CD4-positive, alpha-beta T cell treated with Interleukin-17A for 4 hours (primary cell): Measurements from ENCODE around the gene DYRK3.
A peak's percentile ranks its signal among the peaks of the same experiment; 100 is the strongest.
"Not testable (repeated sequence)": the region's sequence is repeated elsewhere in the genome, so short reads cannot be mapped to it uniquely, and the experiment has no call there.

Experiments
- DNase-seq: peaks from one replicate; pipeline ENCODE4 v3.0.0-alpha.2; 2020; ENCODE audit warnings: mixed read lengths

DYRK3 gene

DNA sequence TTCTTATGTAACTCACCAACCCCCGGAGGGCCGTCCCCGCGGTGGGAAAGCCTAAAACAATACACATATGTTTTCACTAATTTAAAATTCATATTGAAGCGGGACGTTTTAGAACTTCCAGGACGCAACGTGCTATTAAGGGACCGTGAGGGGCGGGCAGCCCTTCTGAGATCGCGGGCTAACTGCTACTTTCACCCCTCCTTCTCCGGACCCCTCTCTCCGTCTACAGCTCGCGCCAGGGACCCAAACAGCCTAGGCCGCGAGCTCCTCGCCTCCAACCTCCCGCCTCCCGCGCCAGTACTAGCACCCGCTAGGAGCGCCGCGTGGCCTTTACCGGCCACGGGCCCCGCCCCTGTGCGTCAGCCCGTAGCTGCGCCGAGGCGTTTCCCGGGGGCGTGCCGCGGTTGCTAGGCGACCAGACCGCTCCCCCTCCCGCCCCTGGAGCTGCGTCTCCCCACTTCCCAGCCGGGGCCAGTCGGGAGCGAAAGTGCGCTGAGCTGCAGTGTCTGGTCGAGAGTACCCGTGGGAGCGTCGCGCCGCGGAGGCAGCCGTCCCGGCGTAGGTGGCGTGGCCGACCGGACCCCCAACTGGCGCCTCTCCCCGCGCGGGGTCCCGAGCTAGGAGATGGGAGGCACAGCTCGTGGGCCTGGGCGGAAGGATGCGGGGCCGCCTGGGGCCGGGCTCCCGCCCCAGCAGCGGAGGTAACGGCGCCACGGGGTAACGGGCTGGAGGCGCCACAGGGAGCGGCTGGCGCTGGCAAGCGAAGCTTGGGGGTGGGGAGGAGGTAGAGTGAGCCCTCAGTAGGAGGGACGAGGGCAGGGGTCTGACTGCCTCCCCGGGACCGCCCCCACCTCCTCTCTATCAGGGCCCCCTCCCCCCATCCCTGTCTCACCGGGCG, at the start of gene DYRK3:
DYRK3 (plus strand) TSS at position 457 of the 898 bp plus-strand sequence; CDS start at position 625, 168 bp downstream.
- DNase-seq, result peak; percentile 93

DNA sequence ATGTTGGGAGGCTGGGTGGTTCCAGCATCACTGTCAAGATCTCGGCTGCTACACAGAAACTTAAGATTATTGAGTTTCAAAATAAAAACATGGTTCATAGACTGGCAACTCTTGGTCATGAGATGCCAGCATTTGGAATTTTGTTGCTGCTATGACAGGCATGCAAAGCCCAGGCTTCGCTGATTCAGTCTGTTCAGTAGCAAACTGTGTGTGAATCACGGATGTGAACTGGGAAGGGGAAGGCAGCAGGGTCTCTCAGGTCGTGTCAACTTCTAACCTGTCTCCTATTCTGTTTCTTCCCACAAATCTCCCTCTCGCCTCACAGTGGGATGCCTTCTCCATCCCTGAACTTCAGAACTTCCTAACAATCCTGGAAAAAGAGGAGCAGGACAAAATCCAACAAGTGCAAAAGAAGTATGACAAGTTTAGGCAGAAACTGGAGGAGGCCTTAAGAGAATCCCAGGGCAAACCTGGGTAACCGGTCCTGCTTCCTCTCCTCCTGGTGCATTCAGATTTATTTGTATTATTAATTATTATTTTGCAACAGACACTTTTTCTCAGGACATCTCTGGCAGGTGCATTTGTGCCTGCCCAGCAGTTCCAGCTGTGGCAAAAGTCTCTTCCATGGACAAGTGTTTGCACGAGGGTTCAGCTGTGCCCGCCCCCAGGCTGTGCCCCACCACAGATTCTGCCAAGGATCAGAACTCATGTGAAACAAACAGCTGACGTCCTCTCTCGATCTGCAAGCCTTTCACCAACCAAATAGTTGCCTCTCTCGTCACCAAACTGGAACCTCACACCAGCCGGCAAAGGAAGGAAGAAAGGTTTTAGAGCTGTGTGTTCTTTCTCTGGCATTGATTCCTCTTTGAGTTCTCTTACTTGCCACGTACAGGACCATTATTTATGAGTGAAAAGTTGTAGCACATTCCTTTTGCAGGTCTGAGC, 48.6 kb upstream of the DYRK3 start:
- DNase-seq, result no peak

DNA sequence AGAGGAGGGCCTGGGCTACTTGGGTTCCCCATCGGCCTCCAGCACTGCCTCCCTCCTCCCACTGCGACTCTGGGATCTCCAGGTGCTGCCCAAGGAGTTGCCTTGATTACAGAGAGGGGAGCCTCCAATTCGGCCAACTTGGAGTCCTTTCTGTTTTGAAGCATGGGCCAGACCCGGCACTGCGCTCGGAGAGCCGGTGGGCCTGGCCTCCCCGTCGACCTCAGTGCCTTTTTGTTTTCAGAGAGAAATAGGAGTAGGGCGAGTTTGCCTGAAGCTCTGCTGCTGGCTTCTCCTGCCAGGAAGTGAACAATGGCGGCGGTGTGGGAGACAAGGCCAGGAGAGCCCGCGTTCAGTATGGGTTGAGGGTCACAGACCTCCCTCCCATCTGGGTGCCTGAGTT, 47.4 kb upstream of the DYRK3 start:
- DNase-seq, result no peak

DNA sequence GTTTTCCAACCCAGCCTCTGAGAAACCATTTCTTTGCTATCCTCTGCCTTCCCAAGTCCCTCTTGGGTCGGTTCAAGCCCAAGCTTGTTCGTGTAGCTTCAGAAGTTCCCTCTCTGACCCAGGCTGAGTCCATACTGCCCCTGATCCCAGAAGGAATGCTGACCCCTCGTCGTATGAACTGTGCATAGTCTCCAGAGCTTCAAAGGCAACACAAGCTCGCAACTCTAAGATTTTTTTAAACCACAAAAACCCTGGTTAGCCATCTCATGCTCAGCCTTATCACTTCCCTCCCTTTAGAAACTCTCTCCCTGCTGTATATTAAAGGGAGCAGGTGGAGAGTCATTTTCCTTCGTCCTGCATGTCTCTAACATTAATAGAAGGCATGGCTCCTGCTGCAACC, 46.8 kb upstream of the DYRK3 start:
- DNase-seq, result no peak

DNA sequence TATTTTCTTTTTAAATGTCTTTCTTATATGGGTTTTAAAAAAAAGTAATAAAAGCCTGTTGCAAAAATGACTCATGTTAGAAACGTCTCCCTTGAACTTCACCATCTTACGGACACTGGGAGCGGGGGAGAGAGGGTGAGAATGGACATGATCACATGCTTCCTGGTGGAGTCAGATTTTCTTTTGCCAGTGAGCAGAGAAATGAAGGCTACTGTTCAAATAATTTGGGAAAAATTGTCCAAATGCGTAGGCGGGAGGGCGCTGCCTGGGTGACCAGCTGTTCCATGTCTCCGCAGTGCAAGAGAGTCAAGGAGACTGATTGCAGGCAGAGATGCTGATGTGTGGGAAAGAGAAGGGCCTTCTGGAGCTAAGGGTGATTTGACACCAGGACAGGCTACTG, 46.1 kb upstream of the DYRK3 start:
- no peak for DNase-seq

DNA sequence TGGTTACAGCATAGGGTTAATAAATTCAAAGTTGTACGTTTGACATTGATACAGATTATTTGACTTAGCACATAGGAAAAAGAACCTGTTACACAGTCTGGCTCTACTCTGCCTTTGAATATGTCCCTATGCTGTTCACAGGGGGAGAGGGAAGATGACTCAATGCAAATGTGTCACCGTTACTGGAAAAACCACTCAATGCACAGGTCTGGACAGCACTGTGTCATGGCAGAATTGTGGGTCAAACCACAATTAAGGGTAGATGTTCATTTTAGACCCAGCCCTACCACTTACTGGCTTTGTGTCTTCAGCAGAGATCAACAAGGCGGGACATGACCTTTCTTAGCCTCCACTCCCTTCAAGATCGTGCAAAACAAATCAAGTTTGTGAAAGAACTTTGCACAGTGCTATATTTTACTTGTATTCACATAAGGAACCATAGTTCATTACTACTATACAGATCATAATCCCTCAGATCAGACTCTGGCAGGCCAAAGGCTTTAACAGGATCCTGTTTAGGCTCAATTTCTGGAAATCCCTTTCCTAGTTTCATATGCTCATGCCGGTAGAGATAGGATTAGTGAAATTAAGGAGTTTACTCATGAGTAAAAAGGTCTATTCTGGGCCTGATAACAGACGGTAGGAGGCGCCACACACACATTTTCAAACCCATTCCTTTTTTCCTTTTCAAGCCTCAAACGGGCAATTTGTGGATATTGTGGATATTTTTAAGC, 45.1 kb upstream of the DYRK3 start:
- DNase-seq, result peak; percentile 65

DNA sequence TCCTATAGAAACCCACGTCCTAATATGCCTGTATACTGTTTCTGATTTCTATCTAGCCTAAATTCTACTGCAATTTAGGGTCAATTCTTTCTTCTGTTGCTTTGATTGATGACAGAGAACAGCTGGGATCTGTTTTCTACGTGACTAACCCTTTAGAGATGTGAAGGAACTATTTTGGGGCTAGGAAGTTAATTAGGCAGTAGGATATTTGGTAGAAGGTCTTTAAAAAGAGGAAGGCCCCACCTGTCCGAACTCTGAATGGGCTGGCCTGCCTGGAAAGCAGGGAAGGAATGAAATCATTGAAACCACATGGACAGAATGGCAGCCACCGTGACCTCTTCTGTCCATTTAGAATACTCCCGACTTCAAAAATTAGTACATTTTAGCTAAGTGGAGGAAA, 44.1 kb upstream of the DYRK3 start:
- no peak for DNase-seq

DNA sequence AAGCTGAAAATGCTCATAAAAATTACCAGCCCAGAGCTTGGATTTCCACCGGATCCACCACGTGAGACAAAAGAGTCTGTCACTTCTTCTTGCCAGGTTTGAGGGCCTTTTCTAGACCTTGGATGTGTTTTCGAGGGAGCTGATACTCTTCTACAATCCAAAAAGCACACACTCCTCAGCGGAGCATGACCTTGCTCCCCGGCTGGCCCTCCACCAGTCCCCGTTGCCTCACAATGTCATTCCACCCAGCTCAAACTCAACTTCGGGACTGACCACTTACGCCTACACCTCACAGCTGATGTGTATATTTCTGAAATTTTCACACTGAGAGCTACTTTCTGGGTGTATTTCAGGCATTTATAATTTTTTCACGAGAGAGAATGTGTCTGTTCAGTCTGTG, 43.6 kb upstream of the DYRK3 start:
- DNase-seq, result no peak

DNA sequence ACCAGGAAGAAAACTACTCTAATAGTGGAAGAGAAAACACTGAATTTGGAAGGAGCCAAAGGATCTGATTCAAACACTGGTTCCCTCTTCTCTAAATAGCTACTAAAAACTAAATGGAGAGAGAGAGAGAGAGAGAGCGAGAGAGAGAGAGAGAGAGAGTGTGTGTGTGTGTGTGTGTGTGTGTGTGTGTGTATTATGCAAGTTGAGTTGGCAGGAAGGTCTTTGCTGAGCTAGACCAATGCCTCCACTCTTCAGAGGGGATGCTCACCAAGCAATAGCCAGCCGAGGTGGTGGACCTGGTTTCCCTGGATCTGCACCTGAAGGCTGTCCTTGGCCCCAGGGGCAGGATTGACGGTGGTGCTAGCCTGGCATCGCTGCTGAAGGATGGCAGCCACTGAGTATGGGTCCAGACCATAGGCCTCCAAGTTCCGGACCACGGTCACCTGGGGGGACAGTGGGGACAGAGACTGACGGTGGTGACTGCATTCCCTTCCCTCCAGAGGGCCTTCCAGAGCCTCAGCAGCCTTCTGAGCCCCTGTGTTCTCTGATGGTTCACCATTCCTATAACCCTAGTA, 41.9 kb upstream of the DYRK3 start:
- DNase-seq, result no peak

DNA sequence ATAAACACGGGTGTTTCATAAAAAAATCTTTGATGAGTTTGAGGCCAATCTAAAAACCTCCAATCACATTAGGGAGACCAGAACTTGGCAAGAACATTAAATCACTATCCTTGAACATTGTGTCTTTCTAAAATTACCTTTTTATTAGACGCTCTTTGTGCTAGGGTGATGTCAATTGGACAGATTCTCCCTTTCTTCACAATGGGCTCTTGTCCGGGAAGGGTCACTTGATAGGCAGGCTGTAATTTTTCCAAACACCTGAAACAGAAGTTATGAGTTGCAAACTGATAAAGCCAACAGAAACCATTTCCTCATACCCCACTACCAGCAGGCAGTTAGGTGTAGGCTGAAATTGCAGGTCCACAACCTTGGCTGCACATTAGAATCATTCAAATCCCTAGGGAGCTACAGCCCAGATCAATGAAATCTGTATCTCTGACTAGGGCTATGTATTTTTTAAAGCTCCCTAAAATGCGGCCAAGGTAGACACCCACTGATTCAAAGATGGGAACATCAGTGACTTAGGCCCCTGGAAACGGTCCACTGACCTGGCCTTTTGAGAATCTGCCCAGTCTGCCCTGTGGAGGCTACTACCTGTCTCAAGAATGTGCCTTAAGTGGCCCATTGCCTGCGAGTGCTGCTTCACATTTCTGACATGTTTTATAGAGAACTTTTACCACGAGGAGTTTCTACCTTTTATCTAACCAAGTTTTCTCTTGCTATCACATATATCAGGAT, 39.6 kb upstream of the DYRK3 start:
- DNase-seq, result no peak

DNA sequence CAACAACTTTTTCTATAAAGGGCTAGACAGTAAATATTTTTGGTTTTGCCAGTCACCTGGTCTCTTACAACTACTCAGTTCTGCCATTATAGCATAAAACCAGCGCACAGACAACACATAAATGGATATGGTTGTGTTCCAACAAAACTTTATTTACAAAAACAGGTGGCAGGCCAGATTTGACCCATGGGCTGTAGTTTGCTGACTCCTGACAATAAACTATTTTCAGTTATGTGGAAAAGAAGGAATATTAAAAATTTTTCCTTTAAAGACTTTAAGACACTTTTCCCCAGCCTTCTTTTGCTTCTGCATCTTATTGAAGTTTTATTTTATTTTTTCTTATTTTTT, 39.0 kb upstream of the DYRK3 start:
- DNase-seq, result no peak

DNA sequence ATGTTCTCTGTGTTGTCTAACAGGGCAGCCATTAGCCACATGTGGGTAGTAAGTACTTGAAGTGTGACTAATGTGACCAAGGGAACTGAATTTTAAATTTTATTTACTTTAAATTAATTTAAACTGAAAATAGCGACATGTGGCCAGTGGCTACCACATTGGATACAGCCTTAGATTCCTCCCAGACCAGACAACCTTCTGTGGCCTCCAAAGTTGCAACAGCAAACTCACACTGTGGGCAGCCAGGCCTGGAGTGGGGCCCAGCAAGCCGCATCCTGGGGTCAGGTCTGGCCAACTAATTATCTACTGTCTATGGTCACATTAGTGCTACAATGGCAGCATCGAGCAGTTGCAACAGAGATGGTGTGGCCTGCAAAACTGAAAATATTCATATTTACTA, 34.8 kb upstream of the DYRK3 start:
- DNase-seq, result no peak

DNA sequence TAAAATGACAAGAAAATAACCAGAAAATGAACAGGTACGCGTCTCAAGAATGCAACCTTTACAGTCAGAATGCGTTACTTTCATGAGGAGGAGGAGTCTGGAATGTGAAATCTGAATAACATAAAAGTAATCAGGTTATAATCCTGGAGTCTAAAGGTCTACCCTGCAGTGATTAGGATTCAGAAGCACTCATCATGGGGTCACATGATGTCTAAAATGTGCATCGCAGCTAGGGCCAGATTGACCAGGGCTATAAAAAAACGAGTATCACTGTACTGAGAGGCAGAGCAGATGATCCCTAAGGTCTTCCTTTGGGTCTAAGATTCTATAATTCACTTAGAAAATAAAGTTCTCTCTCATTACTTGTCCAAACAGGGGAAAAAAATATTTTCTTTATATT, 30.5 kb upstream of the DYRK3 start:
- DNase-seq, result no peak

DNA sequence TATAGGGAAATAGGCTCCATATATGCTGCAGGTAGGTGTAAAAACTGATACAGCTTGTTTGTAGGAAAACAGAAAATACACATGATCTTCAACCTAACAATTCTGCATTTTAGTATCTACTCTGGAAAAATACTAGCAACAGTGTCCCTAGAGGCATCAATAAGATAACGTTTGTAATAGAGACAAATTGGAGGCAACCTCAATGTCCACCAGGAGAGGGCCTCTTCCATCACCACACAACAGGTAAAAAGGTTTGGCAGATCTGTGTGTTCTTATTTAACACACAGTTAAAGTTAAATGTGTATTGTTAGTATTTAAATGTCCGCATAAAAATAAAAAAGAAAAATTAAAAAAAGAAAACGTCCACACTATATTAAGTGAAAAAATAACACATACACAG, 28.5 kb upstream of the DYRK3 start:
- DNase-seq, result no peak

DNA sequence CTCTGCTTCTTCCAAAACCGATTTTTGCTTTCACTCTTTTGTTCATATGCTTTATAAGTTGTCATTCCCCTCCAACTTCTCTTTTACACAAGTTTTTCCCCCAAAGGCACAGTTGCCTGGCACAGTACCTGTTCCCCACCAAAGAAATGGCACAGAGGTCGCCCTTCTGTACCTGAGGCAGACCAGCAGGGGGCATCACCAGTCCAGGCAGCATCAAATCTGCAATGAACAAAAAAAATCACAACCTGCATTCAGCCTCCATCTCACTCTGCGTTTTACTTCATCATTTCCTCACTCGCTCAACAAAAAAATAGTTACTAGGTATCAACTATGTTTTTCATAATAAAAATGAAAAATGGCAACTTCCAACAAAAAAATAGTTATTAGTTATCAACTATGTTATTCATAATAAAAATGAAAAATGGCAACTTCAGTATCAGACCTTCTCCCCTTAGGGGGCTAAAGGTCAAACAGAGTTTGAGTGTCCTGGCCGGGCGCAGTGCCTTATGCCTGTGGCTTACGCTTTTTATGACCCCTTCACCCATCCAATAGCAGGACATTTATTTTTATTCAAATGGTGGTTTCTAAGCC, 27.1 kb upstream of the DYRK3 start:
- DNase-seq, result peak; percentile 70

DNA sequence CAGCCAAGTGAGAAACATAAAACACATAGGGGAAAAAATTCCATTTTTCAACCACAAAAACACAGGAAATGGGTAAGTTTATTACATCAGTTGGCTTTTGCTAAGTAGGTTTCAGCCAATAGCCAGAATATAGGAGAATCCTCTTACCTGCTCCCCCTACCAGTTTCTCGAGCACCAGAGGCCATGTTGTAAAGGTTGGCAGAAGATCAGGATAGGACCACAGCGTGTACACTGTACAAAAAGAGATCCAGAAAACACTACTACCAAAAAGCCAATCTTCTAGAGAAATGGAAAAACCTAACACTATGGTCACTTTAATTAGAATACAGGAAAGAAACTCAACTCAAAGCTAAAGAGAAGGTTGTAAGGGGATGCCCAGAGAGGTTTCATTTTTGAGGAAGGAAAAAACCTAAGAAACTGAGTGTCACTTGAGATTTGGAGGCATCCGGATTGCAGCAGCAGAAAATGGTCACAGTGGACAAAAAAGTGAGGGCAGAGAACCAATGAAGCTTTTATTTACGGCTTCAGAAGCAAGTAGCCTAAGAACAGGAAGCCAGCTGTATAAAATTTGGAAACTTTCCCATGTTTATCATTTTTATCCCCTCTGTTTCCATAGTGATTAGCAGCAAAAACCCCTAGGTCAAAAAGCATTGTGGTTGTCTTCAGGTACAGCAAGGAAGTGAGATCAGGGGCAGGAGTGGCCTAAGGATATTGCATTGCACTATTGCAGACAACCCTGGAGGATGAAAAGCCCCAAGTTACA, 25.9 kb upstream of the DYRK3 start:
- DNase-seq, result no peak

DNA sequence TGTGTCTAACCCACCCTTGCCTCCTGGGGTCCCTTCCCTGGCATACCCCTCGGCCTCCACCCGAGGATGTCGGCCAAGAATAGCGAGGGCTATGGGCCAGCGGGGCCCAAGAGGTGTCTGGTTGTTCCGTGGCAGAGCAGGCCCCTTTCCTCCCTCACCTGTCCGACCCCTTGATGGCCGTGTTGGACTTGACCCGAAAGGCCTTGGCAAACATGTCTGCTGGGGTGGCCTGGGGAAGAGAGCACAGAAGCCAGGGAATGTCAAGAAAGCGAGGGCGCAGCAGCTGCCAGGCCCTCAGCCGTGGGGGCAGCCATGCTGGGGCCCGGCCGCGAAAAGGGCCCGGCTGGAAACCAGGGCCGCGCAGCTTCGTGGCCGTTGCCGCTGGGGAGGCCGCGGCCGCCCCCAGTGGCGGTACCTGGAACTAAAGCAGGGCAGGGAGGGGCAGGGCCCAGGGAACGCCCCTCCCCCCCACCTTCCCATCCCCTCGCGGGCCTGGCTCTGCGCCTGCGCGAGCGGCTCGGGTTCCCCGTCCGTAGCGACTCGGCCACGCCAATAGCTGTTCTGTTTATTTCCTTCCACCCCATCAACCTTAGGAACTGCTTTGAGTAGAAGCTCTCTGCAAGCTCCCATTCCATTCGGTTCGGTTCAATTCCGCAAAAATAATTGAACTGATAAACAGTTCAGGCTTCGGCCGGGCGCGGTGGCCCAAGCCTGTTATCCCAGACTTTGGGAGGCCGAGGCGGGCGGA, 23.0 kb upstream of the DYRK3 start, which contains the start of gene EIF2D:
EIF2D (minus strand) TSS at position 337 of the 748 bp plus-strand sequence; CDS start at position 214, 123 bp downstream.
- peak; percentile 95 for DNase-seq

DNA sequence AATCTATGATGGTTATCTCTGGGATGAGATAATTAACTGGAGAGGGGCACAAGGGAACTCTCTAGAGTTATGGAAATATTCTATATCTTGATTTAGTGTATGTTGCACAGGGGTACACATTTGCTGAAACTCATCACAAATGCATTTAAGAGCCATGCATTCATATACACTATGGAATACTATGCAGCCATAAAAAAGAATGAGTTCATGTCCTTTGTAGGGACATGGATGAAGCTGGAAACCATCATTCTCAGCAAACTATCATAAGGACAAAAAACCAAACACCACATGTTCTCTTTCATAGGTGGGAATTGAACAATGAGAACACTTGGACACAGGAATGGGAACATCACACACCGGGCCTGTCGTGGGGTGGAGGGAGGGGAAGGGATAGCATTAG, 8.9 kb upstream of the DYRK3 start:
- DNase-seq, result not testable (repeated sequence)

DNA sequence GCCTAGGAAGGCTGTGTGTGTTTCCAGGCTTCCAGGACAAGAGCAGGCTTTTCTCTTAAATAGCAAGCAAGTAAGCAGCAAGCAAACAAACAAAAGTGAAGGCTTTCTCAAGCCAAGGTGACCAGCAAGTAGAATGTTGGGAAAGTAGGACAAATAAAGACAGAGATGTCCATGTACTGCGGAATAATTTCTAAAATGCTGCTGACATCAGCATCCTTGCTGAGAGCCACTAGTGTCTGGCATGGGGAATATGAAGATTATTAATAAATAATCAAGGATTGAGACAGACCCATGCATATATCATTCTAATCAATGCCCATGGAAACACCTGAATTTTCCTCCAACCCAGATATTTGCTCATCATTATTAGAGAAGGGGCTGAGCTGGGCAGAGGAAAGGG, 6.4 kb upstream of the DYRK3 start:
- DNase-seq, result no peak

DNA sequence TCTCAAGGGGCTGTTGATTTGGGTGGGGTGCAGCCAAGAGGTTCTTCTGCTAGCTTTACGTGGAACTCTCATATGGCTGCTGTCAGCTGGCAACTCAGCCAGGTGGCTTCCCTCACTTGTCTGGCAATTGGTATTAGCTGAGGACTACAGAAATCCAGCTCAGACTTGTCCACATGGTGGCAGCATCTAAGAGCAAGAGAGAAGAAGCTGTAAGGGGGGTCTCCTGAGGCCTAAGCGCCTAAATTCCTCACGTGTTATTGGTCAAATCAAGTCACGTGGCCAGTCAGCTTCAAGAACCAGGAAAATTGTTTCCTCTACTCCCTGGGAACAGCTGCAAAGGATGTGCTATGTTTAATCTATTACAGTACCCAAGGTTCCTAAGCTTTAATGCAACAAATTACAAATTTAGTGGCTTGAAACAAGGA, 4.2 kb upstream of the DYRK3 start:
- peak; percentile 8 for DNase-seq
